Measurements from ENCODE around the gene TNN. TPM values are rescaled to one million over a fixed set of nuclear protein-coding genes. Genes with fewer than 3 reads are reported as not detected.

Gene TNN
- total RNA-seq, 1 donor from 2014 or later, result 0.11 TPM

- intact Hi-C loops (cut with DNase I), result loop anchor here (2.0 to 10.0 kb wide), 4 partner anchors 1015 to 1463 kb away; partner anchors contain the start of genes COP1, GAS5 and ZBTB37
- Histone ChIP-seq H3K27ac (peak overlapping the region; percentile 76 to 80), H3K4me3 (peak overlapping the region; percentile 58 to 77), H3K9me3 (no peaks in the 10 kb centered on the region), H3K27me3 (no peaks in the 10 kb centered on the region), H3K36me3 (no peaks in the 10 kb centered on the region), H3K4me1 (peaks cover 3 to 13% of the 10 kb centered on the region in 2 donors)
- DNase-seq (ENCODE audit: low spot score in 2 of 2), result peak in 1 of 2 donors; percentile 71
- no peak for TF ChIP-seq CTCF (IDR thresholded peaks at IDR 0.05)
Observed at GRCh38 chr1:175192111-175192629, 124.5 kb downstream of the TNN start.

DNA sequence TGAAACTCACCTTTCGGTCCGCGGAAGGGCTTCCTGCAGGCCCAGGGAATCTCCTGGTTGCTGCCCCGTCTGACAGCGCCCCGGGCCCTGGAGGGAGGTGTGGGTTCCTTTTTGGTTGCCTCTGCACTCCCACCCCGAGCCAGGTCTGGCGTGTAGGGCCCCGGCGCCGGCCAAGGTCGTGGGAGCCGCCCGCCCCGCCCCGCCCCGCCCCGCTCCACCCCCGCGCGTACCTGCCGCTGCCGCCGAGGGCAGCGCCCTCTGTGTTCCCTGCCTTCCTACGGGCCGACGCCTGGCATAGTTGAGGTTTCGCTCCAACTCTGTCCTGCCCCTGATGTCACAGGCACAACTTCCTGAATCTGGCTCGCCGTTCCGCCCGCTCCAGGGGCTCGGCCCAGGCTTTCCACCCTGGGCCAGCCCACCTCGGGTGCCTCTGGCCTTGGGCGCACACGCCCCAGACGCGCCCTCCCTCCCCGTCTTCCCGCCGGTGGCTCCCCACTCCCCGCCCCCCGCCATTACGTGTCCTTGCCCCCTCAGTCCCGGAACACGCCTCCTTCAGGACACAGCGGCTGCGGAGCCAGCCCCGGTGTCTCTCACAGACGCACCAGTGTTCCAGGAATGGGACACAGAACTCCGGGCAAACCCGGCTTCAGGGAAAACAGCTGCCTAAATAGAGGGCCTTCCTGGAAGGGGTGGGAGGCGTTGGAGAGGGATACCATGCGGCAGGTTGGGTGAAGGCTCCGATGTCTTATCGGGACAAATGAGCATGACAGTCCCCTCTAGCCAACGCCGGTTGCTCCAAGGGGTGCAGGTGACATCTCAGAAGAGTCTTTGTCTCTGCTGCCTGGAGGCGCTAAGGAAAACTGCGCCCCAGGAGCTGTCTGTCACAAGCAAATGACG lies 125.2 kb downstream of the TNN start, which contains the start of gene KIAA0040:
TSS of gene KIAA0040 (minus strand) at position 147 of the 897 bp plus-strand sequence. CDS start 31,763 bp downstream, outside the sequence.
- peak in 2 of 3 experiments; percentile 17 to 30 for TF ChIP-seq CTCF (IDR thresholded peaks at IDR 0.05)
- peak within 1 kb of the TSS; percentile 76 to 80 for H3K27ac ChIP-seq
- peak within 1 kb of the TSS; percentile 58 to 77 for H3K4me3 ChIP-seq
- no peaks in the 10 kb centered on the region for H3K27me3 ChIP-seq
- peak; percentile 37 to 91 for DNase-seq (ENCODE audit: low spot score in 2 of 2)
- no peaks in the 10 kb centered on the region for H3K36me3 ChIP-seq
- no peaks in the 10 kb centered on the region for H3K9me3 ChIP-seq
- H3K4me1 ChIP-seq, result peaks cover 3 to 13% of the 10 kb centered on the region in 2 donors
- intact Hi-C loops (cut with DNase I), result loop anchor here (2.0 to 10.0 kb wide), 4 partner anchors 1014 to 1462 kb away; partner anchors contain the start of genes COP1, GAS5 and ZBTB37

- intact Hi-C loops (cut with DNase I), result loop anchor here (2.0 to 10.0 kb wide), 4 partner anchors 1013 to 1461 kb away; partner anchors contain the start of genes COP1, GAS5 and ZBTB37
- H3K27me3 ChIP-seq, result no peaks in the 10 kb centered on the region
- H3K9me3 ChIP-seq, result no peaks in the 10 kb centered on the region
- peak overlapping the region; percentile 76 to 80 for H3K27ac ChIP-seq
- DNase-seq (ENCODE audit: low spot score in 2 of 2), result no peak
- no peaks in the 10 kb centered on the region for H3K36me3 ChIP-seq
- H3K4me3 ChIP-seq, result peak overlapping the region in 1 of 2 donors; percentile 77
- no peak for TF ChIP-seq CTCF (IDR thresholded peaks at IDR 0.05)
- peaks cover 3 to 13% of the 10 kb centered on the region in 2 donors for H3K4me1 ChIP-seq
Observed at GRCh38 chr1:175193527-175193910, 125.9 kb downstream of the TNN start.

DNA sequence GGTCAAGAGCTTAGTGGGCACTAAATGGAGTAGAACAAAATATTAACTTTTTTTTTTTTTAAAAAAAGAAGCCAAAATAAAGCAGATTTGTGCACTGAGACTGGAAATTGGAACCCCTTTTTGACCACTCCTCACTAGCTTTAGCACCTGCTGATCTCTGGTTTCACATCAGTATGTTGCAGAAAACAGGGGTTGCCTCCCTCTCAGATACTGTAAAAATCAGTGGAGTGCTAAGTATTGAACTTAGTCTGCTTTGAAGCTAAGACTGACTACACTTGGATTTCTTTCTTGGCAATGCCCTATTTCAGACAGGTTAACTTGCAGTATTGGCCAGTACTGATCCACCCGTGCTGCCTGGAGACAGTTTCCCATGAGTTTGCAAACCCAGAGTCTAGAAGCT lies 127.6 kb downstream of the TNN start:
- Histone ChIP-seq H3K27me3 (no peaks in the 10 kb centered on the region), H3K27ac (no peak overlapping the region), H3K9me3 (no peaks in the 10 kb centered on the region), H3K4me1 (peaks cover 3 to 16% of the 10 kb centered on the region in 2 donors), H3K4me3 (no peak overlapping the region), H3K36me3 (no peaks in the 10 kb centered on the region)
- no peak for DNase-seq (ENCODE audit: low spot score in 2 of 2)
- TF ChIP-seq CTCF (IDR thresholded peaks at IDR 0.05), result no peak
- intact Hi-C loops (cut with DNase I), result loop anchor here (10.0 kb wide), 1 partner anchor 1460 kb away; no protein-coding TSS in a partner anchor

DNA sequence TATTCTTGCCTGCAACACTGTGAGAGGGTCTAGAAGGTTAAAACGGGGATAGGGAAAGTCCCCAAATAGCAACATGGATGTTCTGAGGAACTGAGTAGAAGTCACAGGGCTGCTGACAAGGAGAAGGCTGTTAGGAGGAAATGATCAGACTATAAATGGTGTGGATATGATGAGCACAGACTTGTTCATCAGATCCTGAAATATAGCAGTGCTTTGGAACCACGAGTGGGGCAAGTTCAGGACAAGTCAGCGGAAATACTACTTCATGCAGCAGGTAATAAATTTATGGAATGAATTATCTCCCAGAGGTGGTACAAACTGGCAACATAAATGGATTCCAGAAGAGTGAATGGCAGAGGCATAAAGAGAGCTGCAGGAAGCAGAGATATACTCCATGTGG lies 128.2 kb downstream of the TNN start:
- H3K36me3 ChIP-seq, result no peaks in the 10 kb centered on the region
- no peak overlapping the region for H3K27ac ChIP-seq
- TF ChIP-seq CTCF (IDR thresholded peaks at IDR 0.05), result no peak
- no peaks in the 10 kb centered on the region for H3K27me3 ChIP-seq
- no peak overlapping the region for H3K4me3 ChIP-seq
- DNase-seq (ENCODE audit: low spot score in 2 of 2), result no peak
- intact Hi-C loops (cut with DNase I), result loop anchor here (10.0 kb wide), 1 partner anchor 1459 kb away; no protein-coding TSS in a partner anchor
- H3K4me1 ChIP-seq, result peaks cover 3 to 20% of the 10 kb centered on the region in 2 donors
- no peaks in the 10 kb centered on the region for H3K9me3 ChIP-seq
